A673 (cell line): Measurements from ENCODE around the gene CD3D. TPM values are rescaled to one million over a fixed set of nuclear protein-coding genes. Genes with fewer than 3 reads are reported as not detected.
A peak's percentile ranks its signal among the peaks of the same experiment; 100 is the strongest.

Experiments used
- BruUV-seq: library from RNA; stranded (reverse); fragments of 400-500 nt; replicated peaks from 2 replicates; lab custom pipeline; 2021; lab: Mats Ljungman, UMichigan
- CTCF ChIA-PET: fragments of 300-600 bp; sonication (Branson Sonifier 250); formaldehyde crosslinking; loops from one replicate; lab custom pipeline; 2022; ENCODE audit warnings: antibody characterized with exemption; lab: Charles Lee
- POLR2A ChIA-PET: fragments of 300-600 bp; sonication (Branson Sonifier 250); formaldehyde crosslinking; loops from one replicate; lab custom pipeline; 2022; ENCODE audit warnings: antibody characterized with exemption; ENCODE audit not compliant: low non-redundant PET; lab: Charles Lee
- DNase-seq: peaks from one replicate; pipeline ENCODE4 v3.0.0-alpha.2; 2015; ENCODE audit warnings: low spot score
- H3K27ac ChIP-seq: fragments of 200-600 bp; sonication (generic); 2 replicates; pipeline ENCODE4 v1.5.1; 2016; ENCODE audit warnings: mixed run types, low read depth, mild to moderate bottlenecking, mixed read lengths, antibody characterized with exemption, low read length; ENCODE audit not compliant: poor library complexity, severe bottlenecking
- H3K27me3 ChIP-seq: fragments of 200-600 bp; sonication (generic); replicated peaks from 2 replicates; pipeline ENCODE4 v1.6.1; 2017; ENCODE audit warnings: mixed run types, low read depth, mild to moderate bottlenecking, mixed read lengths, antibody characterized with exemption, low read length; ENCODE audit not compliant: insufficient read depth, poor library complexity
- H3K36me3 ChIP-seq: fragments of 200-600 bp; sonication (generic); 2 replicates; pipeline ENCODE4 v1.6.1; 2016; ENCODE audit warnings: mixed run types, mild to moderate bottlenecking, mixed read lengths, antibody characterized with exemption, low read length; ENCODE audit not compliant: insufficient read depth, poor library complexity, severe bottlenecking
- H3K4me1 ChIP-seq: fragments of 200-600 bp; sonication (generic); 2 replicates; pipeline ENCODE4 v1.6.1; 2017; ENCODE audit warnings: mixed run types, mild to moderate bottlenecking, mixed read lengths, antibody characterized with exemption, low read length; ENCODE audit not compliant: insufficient read depth, poor library complexity, severe bottlenecking
- H3K4me3 ChIP-seq: fragments of 200-600 bp; sonication (generic); 2 replicates; pipeline ENCODE4 v1.5.1; 2016; ENCODE audit warnings: low read depth, mixed run types, mild to moderate bottlenecking, mixed read lengths, low read length; ENCODE audit not compliant: poor library complexity, severe bottlenecking
- H3K9me3 ChIP-seq: fragments of 200-600 bp; sonication (generic); 2 replicates; pipeline ENCODE4 v1.6.1; 2016; ENCODE audit warnings: mixed run types, low read depth, mild to moderate bottlenecking, mixed read lengths, antibody characterized with exemption, low read length; ENCODE audit not compliant: poor library complexity, severe bottlenecking
- EZH2 ChIP-seq: fragments of 200-600 bp; sonication (generic); IDR thresholded peaks from 2 replicates; pipeline ENCODE4 v1.6.1; 2017; ENCODE audit warnings: borderline replicate concordance, low read depth, mild to moderate bottlenecking, mixed read lengths, antibody characterized with exemption, low read length; ENCODE audit not compliant: poor library complexity, severe bottlenecking
- intact Hi-C: fragments of 100-400 bp; cut with micrococcal nuclease; formaldehyde crosslinking; loops from one replicate; pipeline ENCODE4 v1.10.0; 2022; ENCODE audit not compliant: unreplicated experiment
- total RNA-seq: library from RNA; stranded (reverse); gene quantifications from 2 replicates; pipeline ENCODE4 v1.2.3, GENCODE V29; 2021
- TF ChIP-seq, protein P1 (sequence below): fragments of 300-800, 200-600 bp; sonication (generic); conservative IDR thresholded peaks from 2 replicates; pipeline ENCODE4 v1.5.1; 2017; ENCODE audit warnings: low read depth, mild to moderate bottlenecking, antibody characterized with exemption, low read length, moderate library complexity, mixed read lengths

Gene CD3D
- total RNA-seq, 1 experiment from 2014 or later = not detected

DNA sequence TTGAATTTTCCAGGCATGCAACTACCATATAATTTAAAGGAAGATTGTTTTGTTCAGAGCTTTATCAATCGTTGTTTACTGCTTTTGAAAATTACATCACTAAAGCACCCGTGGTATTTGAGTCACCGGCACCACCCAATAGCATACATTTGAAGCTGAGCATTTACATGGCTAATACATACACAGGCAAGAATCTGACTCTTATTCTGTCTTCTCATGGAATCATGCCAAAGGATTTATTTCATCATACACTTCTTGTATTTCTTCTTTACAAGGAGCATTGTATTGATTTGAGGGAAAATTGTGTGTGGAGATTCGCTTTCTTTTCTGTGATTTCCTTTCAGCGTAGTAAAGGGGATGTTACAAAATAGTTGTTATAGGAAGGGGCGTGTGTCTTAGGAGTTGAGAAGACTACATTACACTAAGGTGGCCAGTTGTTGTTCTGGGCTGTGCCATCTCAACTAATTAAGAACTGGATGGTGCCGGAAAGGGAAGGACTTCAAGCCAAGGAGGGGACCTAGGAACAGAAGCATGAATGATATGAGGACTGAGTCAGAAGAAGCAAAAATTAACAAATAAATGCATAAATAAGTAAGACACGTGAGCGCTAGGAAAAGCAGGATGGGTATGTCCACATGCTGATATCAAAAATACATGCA lies 50.9 kb downstream of the CD3D start:
- no peaks in the 10 kb centered on the region for H3K9me3 ChIP-seq
- H3K27me3 ChIP-seq = peaks cover 19% of the 10 kb centered on the region
- no peak overlapping the region for H3K4me3 ChIP-seq
- no peak for DNase-seq
- no peak for TF ChIP-seq EZH2
- TF ChIP-seq, protein P1, sequence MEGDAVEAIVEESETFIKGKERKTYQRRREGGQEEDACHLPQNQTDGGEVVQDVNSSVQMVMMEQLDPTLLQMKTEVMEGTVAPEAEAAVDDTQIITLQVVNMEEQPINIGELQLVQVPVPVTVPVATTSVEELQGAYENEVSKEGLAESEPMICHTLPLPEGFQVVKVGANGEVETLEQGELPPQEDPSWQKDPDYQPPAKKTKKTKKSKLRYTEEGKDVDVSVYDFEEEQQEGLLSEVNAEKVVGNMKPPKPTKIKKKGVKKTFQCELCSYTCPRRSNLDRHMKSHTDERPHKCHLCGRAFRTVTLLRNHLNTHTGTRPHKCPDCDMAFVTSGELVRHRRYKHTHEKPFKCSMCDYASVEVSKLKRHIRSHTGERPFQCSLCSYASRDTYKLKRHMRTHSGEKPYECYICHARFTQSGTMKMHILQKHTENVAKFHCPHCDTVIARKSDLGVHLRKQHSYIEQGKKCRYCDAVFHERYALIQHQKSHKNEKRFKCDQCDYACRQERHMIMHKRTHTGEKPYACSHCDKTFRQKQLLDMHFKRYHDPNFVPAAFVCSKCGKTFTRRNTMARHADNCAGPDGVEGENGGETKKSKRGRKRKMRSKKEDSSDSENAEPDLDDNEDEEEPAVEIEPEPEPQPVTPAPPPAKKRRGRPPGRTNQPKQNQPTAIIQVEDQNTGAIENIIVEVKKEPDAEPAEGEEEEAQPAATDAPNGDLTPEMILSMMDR = no peak
- ChIA-PET POLR2A (no interaction called here), CTCF (interaction anchor here (0.6 kb wide), 1 partner anchor 224 kb away, joined by 5 read pairs; no protein-coding TSS in a partner anchor)
- H3K4me1 ChIP-seq = no peaks in the 10 kb centered on the region
- no peak overlapping the region for H3K27ac ChIP-seq
- intact Hi-C loops = loop anchor here (10.0 kb wide), 1 partner anchor 193 kb away; no protein-coding TSS in a partner anchor
- H3K36me3 ChIP-seq = no peaks in the 10 kb centered on the region
- no TSS peak for BruUV-seq

DNA sequence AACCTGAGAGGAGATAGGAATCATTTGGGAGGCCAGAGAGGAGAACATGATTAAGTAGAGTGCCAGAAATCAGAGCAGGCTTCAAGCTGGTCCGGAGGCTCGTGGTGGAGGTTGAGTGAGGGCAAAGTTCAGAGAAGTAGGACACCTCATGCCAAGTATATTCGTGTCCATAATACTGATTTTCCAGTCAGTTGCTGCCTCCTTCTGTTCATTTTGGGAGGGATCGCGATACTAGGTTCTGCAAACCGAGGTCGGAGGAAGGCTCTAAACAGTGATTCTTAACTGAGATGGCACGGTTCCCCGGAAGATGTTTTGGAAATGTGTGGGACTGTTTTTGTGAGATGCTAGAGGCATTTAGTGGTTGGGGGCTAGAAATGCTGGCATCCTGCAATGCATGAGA lies 51.6 kb downstream of the CD3D start:
- H3K9me3 ChIP-seq = no peaks in the 10 kb centered on the region
- no peaks in the 10 kb centered on the region for H3K4me1 ChIP-seq
- H3K36me3 ChIP-seq = no peaks in the 10 kb centered on the region
- H3K4me3 ChIP-seq = no peak overlapping the region
- intact Hi-C loops = loop anchor here (10.0 kb wide), 1 partner anchor 194 kb away; no protein-coding TSS in a partner anchor
- no peak for TF ChIP-seq EZH2
- TF ChIP-seq, protein P1 = peak; percentile 34; the same call in 1 of the 2 replicates
- DNase-seq = no peak
- CTCF ChIA-PET = interaction anchor here (0.6 kb wide), 1 partner anchor 225 kb away, joined by 5 read pairs; no protein-coding TSS in a partner anchor
- no TSS peak for BruUV-seq
- H3K27ac ChIP-seq = no peak overlapping the region
- POLR2A ChIA-PET = no interaction called here
- peaks cover 22% of the 10 kb centered on the region for H3K27me3 ChIP-seq

DNA sequence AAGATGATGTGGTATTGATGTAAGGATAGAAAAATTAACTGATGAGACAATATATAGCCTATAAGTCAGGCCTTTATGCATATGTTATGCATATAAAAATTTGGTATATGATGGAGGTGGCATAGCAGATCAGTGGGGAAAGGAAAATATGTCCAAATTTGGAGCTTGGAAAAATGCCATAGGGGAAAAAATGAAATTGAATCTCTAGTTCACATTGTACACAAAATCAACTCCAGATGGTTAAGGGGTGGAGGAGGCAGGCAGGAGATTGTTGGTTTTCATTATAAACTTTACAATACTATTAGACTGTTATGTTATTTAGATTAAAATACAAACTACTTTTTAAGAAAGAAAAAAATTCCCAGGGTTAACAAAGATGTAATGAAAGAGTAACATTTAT lies 53.1 kb downstream of the CD3D start:
- intact Hi-C loops = no loop called here

More for the DNA sequence above, 53.1 kb downstream of the CD3D start:
- no peaks in the 10 kb centered on the region for H3K4me1 ChIP-seq
- no TSS peak for BruUV-seq
- no peak for DNase-seq
- no peak overlapping the region for H3K4me3 ChIP-seq
- H3K27ac ChIP-seq = no peak overlapping the region
- POLR2A ChIA-PET = no interaction called here
- no peaks in the 10 kb centered on the region for H3K9me3 ChIP-seq
- TF ChIP-seq, protein P1 = no peak
- TF ChIP-seq EZH2 = no peak
- H3K27me3 ChIP-seq = peaks cover 22% of the 10 kb centered on the region
- CTCF ChIA-PET = no interaction called here
- H3K36me3 ChIP-seq = no peaks in the 10 kb centered on the region

Other genes with a start within 250 kb of the CD3D start
- gene SCN4B, start 189.9 kb downstream of the CD3D start, total RNA-seq = 0.74 and 1.8 TPM in 2 replicates
- gene SCN2B, start 166.1 kb downstream of the CD3D start, total RNA-seq = not detected in 2 replicates
- gene JAML, start 117.7 kb downstream of the CD3D start, total RNA-seq = not detected in 2 replicates
- 0.33 and 0.52 TPM in 2 replicates for gene MPZL3, start 90.3 kb downstream of the CD3D start, total RNA-seq
- gene MPZL2, start 78.4 kb downstream of the CD3D start, total RNA-seq = not detected in 2 replicates
- gene CD3E, start 38.0 kb downstream of the CD3D start, total RNA-seq = not detected in 2 replicates
- gene CD3G, start 1.6 kb upstream of the CD3D start, total RNA-seq = not detected in 2 replicates
- 52.0 and 54.2 TPM in 2 replicates for gene UBE4A, start 16.9 kb upstream of the CD3D start, total RNA-seq
- 303 and 334 TPM in 2 replicates for gene ATP5MG, start 58.9 kb upstream of the CD3D start, total RNA-seq
- 116 and 121 TPM in 2 replicates for gene KMT2A, start 93.8 kb upstream of the CD3D start, total RNA-seq
- gene TTC36, start 184.8 kb upstream of the CD3D start, total RNA-seq = 0.39 and 1.1 TPM in 2 replicates
- 13.2 and 13.4 TPM in 2 replicates for gene TMEM25, start 188.5 kb upstream of the CD3D start, total RNA-seq
- gene IFT46, start 223.2 kb upstream of the CD3D start, total RNA-seq = 34.3 and 34.6 TPM in 2 replicates
- 217 and 220 TPM in 2 replicates for gene ARCN1, start 229.7 kb upstream of the CD3D start, total RNA-seq